K562 (cell line): ENCODE measurements around the gene NFATC3.
A peak's percentile ranks its signal among the peaks of the same experiment; 100 is the strongest.

Source experiments
- CTCF ChIP-seq, 3 experiments: IDR thresholded peaks in 2 of 3; conservative IDR thresholded peaks in 1 of 3; 2 replicates each; pipeline ENCODE4 v1.5.1; 2011 to 2012; ENCODE audit warnings: low read length in 3 of 3, mild to moderate bottlenecking in 3 of 3, control low read depth in 2 of 3, improper control_type of control experiment in 1 of 3, inconsistent platforms in 1 of 3, low read depth in 1 of 3, mixed read lengths in 1 of 3, moderate library complexity in 1 of 3; ENCODE audit not compliant: insufficient read depth in 2 of 3
- PCBP1 ChIP-seq: fragments of 200-400 bp; formaldehyde crosslinking; IDR thresholded peaks from 2 replicates; pipeline ENCODE4 v1.6.1; 2018; ENCODE audit warnings: mild to moderate bottlenecking, low read depth, low read length; ENCODE audit not compliant: poor library complexity, severe bottlenecking
- POLR2A ChIP-seq: fragments of 450-650 bp; conservative IDR thresholded peaks from 2 replicates; pipeline ENCODE4 v1.6.1; 2016
- RFX1 ChIP-seq: fragments of 450-650 bp; IDR thresholded peaks from 2 replicates; pipeline ENCODE4 v1.6.1; 2016; ENCODE audit warnings: mild to moderate bottlenecking, moderate library complexity
- RFX5 ChIP-seq: IDR thresholded peaks from 2 replicates; pipeline ENCODE4 v1.6.1; 2011; ENCODE audit warnings: low read depth, mild to moderate bottlenecking, improper control_type of control experiment, low read length
- SETDB1 ChIP-seq: IDR thresholded peaks from one replicate; pipeline ENCODE4 v1.6.1; 2012; ENCODE audit warnings: low read length, control low read depth, inconsistent platforms
- SIN3A ChIP-seq, 2 experiments: fragments of 150-350 bp in 1 of 2; IDR thresholded peaks; 2 replicates each; pipeline ENCODE4 v1.6.1; 2011 to 2016; ENCODE audit warnings: borderline replicate concordance in 2 of 2, low read depth in 2 of 2, low read length in 2 of 2, mild to moderate bottlenecking in 2 of 2, moderate library complexity in 2 of 2; ENCODE audit not compliant: control insufficient read depth in 1 of 2
- SNRNP70 ChIP-seq: fragments of 200-400 bp; formaldehyde crosslinking; optimal IDR thresholded peaks from 2 replicates; pipeline ENCODE3; 2017; ENCODE audit warnings: low read depth, low read length
- SP1 ChIP-seq: sonication (generic); formaldehyde crosslinking; IDR thresholded peaks from 2 replicates; pipeline ENCODE4 v1.8.1; 2022; ENCODE audit warnings: mild to moderate bottlenecking, missing genetic modification reagents
- TARDBP ChIP-seq: fragments of 450-650 bp; IDR thresholded peaks from 2 replicates; pipeline ENCODE4 v1.6.1; 2016
- ZHX1 ChIP-seq: fragments of 150-350 bp; conservative IDR thresholded peaks from 2 replicates; pipeline ENCODE4 v1.6.1; 2014; ENCODE audit warnings: low read length

- no peak for TF ChIP-seq SETDB1
- no peak for TF ChIP-seq SIN3A (IDR thresholded peaks at IDR 0.05; ENCODE audit: borderline replicate concordance in 2 of 2, control insufficient read depth in 1 of 2, low read depth in 2 of 2, low read length in 2 of 2)
- no peak for TF ChIP-seq SP1
- no peak for TF ChIP-seq RFX1
- peak; percentile 25 for TF ChIP-seq PCBP1
- TF ChIP-seq CTCF (IDR thresholded peaks at IDR 0.05 in 2 of 3, conservative IDR thresholded peaks at IDR 0.05 in 1 of 3; ENCODE audit: insufficient read depth in 2 of 3, low read depth in 1 of 3, low read length in 3 of 3), result no peak
- TF ChIP-seq ZHX1, result no peak
- TF ChIP-seq SNRNP70, result no peak
- TF ChIP-seq TARDBP, result no peak
- no peak for TF ChIP-seq RFX5
- TF ChIP-seq POLR2A, result no peak
Measured at GRCh38 chr16:68235108-68235886, 150.1 kb downstream of the NFATC3 start.
